Thyroid gland (tissue), 4 donors: ENCODE results near the gene IQGAP1.

ENCODE experiments used
- CTCF ChIP-seq, 6 experiments: fragments of 200-600 bp in 3 of 6; fragments of 450-650 bp in 3 of 6; sonication (generic) in 3 of 6; IDR thresholded peaks; one replicate each; pipeline ENCODE4 v1.5.1; 2016 to 2019; ENCODE audit warnings: antibody characterized with exemption in 6 of 6, mild to moderate bottlenecking in 2 of 6, inconsistent platforms in 1 of 6, moderate library complexity in 1 of 6
- POLR2A ChIP-seq, 2 donors: fragments of 450-650 bp; IDR thresholded peaks; one replicate each; pipeline ENCODE4 v1.6.1; 2017; ENCODE audit warnings: antibody characterized with exemption in 2 of 2, mild to moderate bottlenecking in 2 of 2, moderate library complexity in 1 of 2

GRCh38 chr15:90539789-90540188 lies 151.7 kb downstream of the IQGAP1 start:
- no peak for TF ChIP-seq POLR2A (IDR thresholded peaks at IDR 0.05)
- no peak for TF ChIP-seq CTCF (IDR thresholded peaks at IDR 0.05)
